Lower lobe of right lung (tissue), 2 donors: ENCODE data around the gene CNTLN. TPM values are rescaled to one million over a fixed set of nuclear protein-coding genes. Genes with fewer than 3 reads are reported as not detected.

Source experiments
- ATAC-seq, 2 donors: fragments of 200-7000 bp; cut with Tn5 transposase; one replicate each; pipeline ENCODE4 v1.9.1; 2020 to 2022; ENCODE audit warnings: mild to moderate bottlenecking in 2 of 2, moderate library complexity in 2 of 2
- DNase-seq: peaks from one replicate; pipeline ENCODE4 v3.0.0-alpha.2; 2020
- H3K27ac ChIP-seq: fragments of 200-600 bp; one replicate; pipeline ENCODE4 v1.8.0; 2022
- H3K27me3 ChIP-seq: fragments of 200-600 bp; one replicate; pipeline ENCODE4 v1.8.0; 2022; ENCODE audit warnings: low read depth
- H3K36me3 ChIP-seq: fragments of 200-600 bp; one replicate; pipeline ENCODE4 v1.8.0; 2022; ENCODE audit warnings: mild to moderate bottlenecking
- H3K4me1 ChIP-seq: fragments of 200-600 bp; one replicate; pipeline ENCODE4 v1.8.0; 2022
- H3K4me3 ChIP-seq: fragments of 200-600 bp; one replicate; pipeline ENCODE4 v1.8.0; 2022; ENCODE audit warnings: mild to moderate bottlenecking
- H3K9me3 ChIP-seq: fragments of 200-600 bp; one replicate; pipeline ENCODE4 v1.8.0; 2022
- intact Hi-C: fragments of 100-400 bp; cut with DNase I; formaldehyde crosslinking; loops from one replicate; pipeline ENCODE4 v1.11.0; 2022
- total RNA-seq: library from RNA; stranded (reverse); fragmentation: NEBNext Ultra II Directional; extraction: Animal tissue kit (Norgen Biotek cat#: 25700); gene quantifications from one replicate; pipeline ENCODE4 v1.2.1, GENCODE V29; 2021
- TF ChIP-seq, protein P1 (sequence below): fragments of 200-600 bp; IDR thresholded peaks from one replicate; pipeline ENCODE4 v1.8.0; 2022; ENCODE audit warnings: antibody characterized with exemption, mild to moderate bottlenecking
- donor health status: DM: no; HTN: yes; CAD: no; lungs with severe emphysema.

CNTLN gene
- total RNA-seq, 1 donor from 2014 or later = 9.2 TPM

DNA sequence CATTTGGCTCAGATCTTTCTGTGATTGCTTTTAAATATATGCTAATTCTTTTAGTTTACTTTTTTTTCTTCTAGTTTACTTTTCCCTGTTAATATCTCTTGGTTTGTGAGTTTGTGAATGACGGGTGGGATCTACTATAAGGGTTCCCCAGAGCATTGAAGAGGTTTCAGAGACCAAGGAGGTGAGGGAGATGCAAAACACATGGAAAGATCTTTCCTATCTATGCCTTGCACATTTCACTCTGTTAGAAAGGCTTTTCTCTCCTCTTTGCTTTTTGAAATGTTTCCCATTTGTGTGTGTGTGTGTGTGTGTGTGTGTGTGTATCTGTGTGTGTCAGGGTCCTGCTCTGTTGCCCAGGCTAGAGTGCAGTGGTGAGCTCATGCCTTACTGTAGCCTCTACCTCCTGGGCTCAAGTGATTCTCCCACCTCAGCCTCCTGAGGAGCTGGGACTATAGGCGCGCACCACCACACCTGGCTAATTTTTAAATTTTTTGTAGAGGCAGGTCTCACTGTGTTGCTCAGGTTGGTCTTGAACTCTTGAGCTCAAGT is 50.7 kb downstream of the CNTLN start:
- Histone ChIP-seq H3K4me3 (no peak overlapping the region), H3K9me3 (no peaks in the 10 kb centered on the region), H3K36me3 (no peaks in the 10 kb centered on the region), H3K27ac (no peak overlapping the region), H3K4me1 (no peaks in the 10 kb centered on the region), H3K27me3 (no peaks in the 10 kb centered on the region)
- TF ChIP-seq, protein P1, sequence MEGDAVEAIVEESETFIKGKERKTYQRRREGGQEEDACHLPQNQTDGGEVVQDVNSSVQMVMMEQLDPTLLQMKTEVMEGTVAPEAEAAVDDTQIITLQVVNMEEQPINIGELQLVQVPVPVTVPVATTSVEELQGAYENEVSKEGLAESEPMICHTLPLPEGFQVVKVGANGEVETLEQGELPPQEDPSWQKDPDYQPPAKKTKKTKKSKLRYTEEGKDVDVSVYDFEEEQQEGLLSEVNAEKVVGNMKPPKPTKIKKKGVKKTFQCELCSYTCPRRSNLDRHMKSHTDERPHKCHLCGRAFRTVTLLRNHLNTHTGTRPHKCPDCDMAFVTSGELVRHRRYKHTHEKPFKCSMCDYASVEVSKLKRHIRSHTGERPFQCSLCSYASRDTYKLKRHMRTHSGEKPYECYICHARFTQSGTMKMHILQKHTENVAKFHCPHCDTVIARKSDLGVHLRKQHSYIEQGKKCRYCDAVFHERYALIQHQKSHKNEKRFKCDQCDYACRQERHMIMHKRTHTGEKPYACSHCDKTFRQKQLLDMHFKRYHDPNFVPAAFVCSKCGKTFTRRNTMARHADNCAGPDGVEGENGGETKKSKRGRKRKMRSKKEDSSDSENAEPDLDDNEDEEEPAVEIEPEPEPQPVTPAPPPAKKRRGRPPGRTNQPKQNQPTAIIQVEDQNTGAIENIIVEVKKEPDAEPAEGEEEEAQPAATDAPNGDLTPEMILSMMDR = no peak
- ATAC-seq = no peak
- intact Hi-C loops = no loop called here
- DNase-seq = no peak

DNA sequence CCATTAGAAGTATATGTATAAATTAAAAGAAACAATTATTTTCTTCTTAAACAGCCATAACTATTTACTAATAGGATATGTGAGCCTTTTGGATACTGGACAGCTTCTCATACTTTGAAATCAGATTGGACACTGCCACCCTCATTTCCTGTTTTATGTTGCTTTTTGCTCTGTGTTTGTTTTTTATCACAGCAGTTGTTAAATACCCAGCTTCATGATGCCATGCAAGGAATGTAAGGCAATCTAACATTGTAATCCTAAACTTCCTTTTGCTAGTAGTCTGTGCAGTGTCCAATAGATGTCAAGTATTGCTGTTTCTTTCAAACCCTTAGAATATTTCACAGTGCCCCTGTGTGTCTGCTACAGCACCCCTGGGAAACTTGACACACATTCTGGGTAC is 56.2 kb downstream of the CNTLN start:
- DNase-seq = no peak
- no peaks in the 10 kb centered on the region for H3K27me3 ChIP-seq
- intact Hi-C loops = no loop called here
- H3K36me3 ChIP-seq = no peaks in the 10 kb centered on the region
- TF ChIP-seq, protein P1 = no peak
- no peaks in the 10 kb centered on the region for H3K4me1 ChIP-seq
- no peak for ATAC-seq
- H3K9me3 ChIP-seq = no peaks in the 10 kb centered on the region
- no peak overlapping the region for H3K27ac ChIP-seq
- no peak overlapping the region for H3K4me3 ChIP-seq

DNA sequence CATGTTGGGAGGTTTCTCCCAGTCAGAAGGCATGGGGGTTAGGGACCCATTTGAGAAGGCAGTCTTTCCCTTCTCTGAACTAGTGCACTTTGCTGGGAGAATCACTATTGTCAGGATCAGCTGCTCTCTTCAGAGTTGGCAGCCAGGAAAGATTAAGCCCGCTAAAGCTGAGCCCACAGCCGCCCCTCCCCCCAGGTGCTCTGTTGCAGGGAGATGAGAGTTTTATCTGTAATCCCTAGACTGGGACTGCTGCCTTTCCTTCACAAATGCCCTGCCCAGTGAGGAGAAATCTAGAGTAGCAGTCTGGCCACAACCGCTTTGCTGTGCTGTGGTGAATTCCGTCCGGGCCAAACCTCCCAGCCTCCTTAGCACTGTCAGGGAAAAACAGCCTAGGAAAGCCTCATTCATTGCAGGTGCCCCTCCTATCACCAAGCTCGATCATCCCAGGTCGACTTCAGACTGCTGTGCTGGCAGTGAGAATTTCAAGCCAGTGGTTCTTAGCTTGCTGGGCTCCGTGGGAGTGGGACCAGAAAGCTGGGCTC is 69.8 kb downstream of the CNTLN start:
- intact Hi-C loops = no loop called here
- DNase-seq (no peak), ATAC-seq (no peak)
- TF ChIP-seq, protein P1 = no peak
- Histone ChIP-seq H3K9me3 (peaks cover 12% of the 10 kb centered on the region), H3K4me1 (no peaks in the 10 kb centered on the region), H3K27me3 (no peaks in the 10 kb centered on the region), H3K36me3 (no peaks in the 10 kb centered on the region), H3K4me3 (no peak overlapping the region), H3K27ac (no peak overlapping the region)

DNA sequence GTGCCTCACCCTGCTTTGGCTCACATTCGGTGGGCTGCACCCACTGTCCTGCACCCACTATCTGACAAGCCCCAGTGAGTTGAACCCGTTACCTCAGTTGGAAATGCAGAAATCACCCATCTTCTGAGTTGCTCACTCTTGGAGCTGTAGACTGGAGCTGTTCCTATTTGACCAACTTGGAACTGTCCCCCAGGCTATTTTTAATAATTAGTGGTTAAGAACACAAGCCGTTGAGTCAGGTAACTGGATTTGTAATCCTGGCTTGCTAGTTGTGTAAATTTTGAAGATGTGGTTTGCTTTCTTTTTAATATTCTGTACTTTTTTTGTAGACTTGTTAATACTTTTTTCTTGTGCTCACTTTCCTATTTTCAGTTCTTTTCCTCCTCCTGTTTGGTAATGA is 81.2 kb downstream of the CNTLN start:
- ATAC-seq (no peak), DNase-seq (no peak)
- H3K27me3 ChIP-seq = no peaks in the 10 kb centered on the region
- intact Hi-C loops = no loop called here
- no peaks in the 10 kb centered on the region for H3K36me3 ChIP-seq
- H3K9me3 ChIP-seq = no peaks in the 10 kb centered on the region
- no peaks in the 10 kb centered on the region for H3K4me1 ChIP-seq
- H3K27ac ChIP-seq = no peak overlapping the region
- no peak overlapping the region for H3K4me3 ChIP-seq
- TF ChIP-seq, protein P1 = no peak

DNA sequence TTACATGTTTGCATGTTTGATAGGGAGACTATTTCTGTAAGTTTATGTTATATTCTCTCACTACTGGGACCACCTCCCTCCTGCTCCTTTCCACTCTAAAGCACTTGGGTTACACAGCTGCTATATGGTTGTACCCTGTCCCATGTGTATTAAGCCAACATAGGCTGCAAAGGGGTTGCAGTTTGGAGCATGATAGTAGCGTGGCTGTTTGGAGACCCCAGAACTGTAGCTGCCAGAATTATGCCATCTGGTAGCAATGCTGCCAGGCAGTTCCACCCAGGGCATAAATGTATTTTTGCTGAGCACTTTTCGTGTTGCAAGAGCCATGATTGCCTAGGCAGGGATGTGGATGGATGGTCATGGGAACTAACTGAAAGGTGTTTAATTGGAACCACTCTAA is 81.8 kb downstream of the CNTLN start:
- ATAC-seq (no peak), DNase-seq (no peak)
- Histone ChIP-seq H3K9me3 (no peaks in the 10 kb centered on the region), H3K27me3 (no peaks in the 10 kb centered on the region), H3K27ac (no peak overlapping the region), H3K36me3 (no peaks in the 10 kb centered on the region), H3K4me3 (no peak overlapping the region), H3K4me1 (no peaks in the 10 kb centered on the region)
- intact Hi-C loops = no loop called here
- TF ChIP-seq, protein P1 = no peak
